Effector CD4-positive, alpha-beta T cell (primary cell): ENCODE data around the gene CLASP1.
"Not testable (repeated sequence)": the region's sequence is repeated elsewhere in the genome, so short reads cannot be mapped to it uniquely, and the experiment has no call there.

ENCODE experiments used
- DNase-seq: peaks from one replicate; pipeline ENCODE4 v3.0.0-alpha.2; 2020

The CLASP1 gene

GRCh38 chr2:121298476-121298875, 350.8 kb downstream of the CLASP1 start:
- DNase-seq, result no peak

DNA sequence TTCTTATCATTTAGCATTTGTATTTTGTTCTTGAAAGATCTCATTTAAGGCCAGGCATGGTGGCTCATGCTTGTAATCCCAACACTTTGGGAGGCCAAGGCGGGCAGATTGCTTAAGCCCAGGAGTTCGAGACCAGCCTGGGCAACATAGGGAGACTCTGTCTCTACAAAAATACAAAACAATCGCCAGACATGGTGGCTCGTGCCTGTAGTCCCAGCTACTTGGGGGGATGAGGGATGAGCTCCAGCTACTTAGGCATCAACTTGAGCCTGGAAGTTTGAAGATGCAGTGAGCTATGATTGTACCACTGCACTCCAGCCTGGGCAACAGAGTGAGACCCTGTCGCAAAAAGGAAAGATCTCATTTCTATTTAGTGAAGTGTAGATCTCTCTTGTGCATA, 351.4 kb downstream of the CLASP1 start:
- DNase-seq, result not testable (repeated sequence)

GRCh38 chr2:121297217-121297830, 351.9 kb downstream of the CLASP1 start:
- DNase-seq, result no peak

GRCh38 chr2:121295911-121296650, 353.2 kb downstream of the CLASP1 start:
- no peak for DNase-seq

DNA sequence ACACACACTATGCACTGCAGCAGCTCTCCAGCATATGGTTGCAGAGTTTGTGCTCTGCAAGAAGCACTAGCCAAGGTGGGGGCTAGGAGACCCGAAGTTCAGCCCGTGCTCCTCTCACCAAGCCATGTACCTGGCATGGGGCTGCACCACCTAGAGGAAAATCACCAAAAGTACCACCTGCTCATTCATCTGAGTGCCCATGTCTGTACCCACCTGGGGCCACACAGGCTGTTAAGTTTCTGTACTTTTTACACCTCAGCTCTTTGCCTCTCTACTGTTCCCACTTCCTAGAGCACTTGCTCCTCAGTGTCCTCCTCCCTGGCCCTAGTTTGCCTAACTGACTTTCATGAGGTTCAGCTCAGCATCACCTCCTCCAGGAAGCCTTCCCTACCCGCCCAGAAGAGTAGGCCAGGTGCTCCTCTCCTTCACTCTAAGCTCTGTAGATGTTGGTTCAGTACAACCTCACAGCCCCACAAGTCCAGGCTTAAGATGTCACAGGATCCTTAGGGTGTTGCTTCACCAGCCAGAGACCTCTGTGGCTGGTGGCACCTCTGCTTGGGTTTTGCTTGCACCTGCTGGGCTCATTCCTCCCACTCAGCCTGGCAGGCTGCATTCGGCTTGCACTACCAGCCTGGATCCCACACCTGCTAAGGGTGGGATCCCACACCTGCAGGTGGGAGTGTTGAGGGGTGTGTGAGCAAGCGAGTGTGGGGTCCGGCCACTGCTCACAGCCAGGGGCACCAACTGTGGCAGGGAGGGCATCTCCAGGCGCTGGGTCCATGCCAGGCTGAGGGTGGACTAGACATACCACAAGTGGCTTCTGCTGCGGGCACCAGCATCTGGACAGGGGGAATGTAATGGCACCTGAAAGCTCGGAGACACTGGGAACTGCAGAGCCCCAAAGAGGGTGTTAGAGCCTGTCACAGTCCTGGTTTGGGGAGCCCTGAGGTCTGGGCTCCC, 354.1 kb downstream of the CLASP1 start:
- DNase-seq, result no peak

DNA sequence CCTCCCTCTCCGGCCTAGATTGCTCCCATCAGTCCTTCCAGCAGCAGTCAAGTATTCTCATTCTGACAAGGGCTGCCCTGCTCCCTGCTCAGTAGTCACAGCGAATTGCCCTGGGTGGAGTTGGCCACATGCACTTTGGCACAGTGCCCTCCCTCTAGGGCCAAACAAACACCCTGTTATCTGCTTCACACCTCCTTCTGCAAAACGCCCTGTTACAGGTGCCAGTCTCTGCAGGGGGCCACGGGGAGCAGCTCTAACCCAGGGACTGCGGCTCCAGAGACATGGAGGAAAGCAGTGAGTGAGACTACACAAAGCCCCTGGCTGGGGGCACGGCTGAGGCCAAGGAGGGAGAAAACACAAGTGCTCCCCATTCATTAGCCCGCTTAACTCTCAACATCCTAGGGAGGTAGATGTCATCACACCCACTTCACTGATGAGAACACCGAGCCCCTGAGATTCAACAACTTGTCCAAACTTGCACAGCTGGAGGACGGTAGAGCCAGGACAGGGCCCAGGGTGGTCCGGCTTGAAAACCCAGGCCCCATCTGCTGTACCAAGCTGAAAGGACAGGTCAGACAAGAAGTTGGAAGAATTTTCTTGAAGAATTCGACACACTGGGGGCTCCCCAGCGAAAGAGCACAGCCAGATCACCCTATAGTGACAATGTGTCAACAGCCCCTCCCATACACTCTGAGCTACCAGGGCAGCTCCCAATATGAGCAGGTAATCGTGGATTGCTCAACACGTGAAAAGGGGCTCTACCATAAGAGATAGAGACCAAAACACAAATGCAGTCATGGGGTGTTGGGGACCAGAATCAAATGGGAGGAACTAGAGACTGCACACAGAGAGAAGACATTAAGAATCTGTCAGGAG, 355.6 kb downstream of the CLASP1 start:
- no peak for DNase-seq

- no peak for DNase-seq
These were observed 358.0 kb downstream of the CLASP1 start for GRCh38 chr2:121291251-121291580.

- DNase-seq, result no peak
These were observed 360.0 kb downstream of the CLASP1 start for GRCh38 chr2:121289271-121289670.

DNA sequence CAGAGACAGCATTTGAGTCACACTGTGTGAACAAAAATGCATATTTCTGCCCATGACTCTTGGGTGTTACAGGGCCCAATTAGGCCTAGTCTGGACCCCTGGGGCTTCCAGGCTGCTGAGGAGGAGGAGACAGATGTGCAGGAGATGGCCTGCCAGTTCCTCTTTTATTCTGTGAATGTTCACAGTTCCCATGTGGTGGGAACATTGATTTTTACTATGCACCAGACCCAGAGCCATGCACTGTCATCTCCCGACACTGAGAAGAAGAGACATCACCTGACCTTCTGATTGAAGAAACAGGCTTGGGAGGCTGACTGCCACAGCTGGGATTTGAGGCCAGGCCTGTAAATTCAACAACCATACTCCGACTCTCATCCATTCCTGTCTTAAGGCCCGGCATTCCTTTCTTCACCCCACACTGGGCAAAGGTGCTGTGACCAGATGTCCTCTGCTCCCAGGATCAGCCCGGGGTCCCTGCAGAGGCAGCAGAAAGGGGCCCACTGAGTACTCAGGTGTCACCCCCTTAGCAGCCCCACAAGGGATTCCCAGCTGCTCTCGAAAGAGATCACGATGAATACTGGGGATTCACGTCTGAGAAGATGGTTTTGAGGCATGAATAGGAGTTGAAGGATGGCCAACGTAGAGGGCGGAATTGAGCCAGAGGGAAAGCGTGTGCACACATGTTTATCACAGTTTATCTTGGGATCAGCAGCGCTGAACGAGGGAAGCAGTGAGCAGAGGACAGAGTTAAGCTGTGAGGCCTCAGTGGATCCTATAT, 360.6 kb downstream of the CLASP1 start:
- no peak for DNase-seq

DNA sequence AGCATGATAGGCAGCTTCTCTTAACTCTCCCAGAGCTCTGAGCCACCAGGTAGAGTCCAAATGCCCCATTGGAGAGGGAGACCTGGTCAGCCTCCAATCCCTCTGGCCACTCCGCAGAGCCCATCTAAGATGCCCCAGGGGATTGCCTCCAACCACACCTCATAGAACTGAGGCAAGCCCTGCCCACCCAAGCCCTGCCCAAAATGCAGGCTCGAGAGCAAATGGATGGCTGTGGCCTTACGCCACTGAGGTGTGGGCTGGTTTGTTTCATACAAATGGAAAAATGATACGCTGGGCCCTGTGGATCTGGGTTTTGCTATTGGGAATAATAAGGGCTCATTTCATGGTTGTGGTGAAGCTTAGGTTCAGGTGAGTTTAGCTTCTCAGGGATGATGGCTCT, 361.3 kb downstream of the CLASP1 start:
- no peak for DNase-seq
